ENCODE data around the gene TSPEAR. TPM values are rescaled to one million over a fixed set of nuclear protein-coding genes. Genes with fewer than 3 reads are reported as not detected.

Gene TSPEAR
- total RNA-seq, 4 donors from 2014 or later = under 0.01 to 0.23 TPM; not detected in 2

- intact Hi-C loops (cut with DNase I) = no loop called here
- Histone ChIP-seq H3K27me3 (peaks cover 0 to 62% (median 2%) of the 10 kb centered on the region in 4 donors), H3K27ac (replicated peaks in 1 of 4) (no peak within 1 kb of the TSS), H3K4me3 (no peak within 1 kb of the TSS), H3K36me3 (no peaks in the 10 kb centered on the region), H3K9me3 (peaks cover 0 to 18% (median 4%) of the 10 kb centered on the region in 4 donors), H3K4me1 (no peaks in the 10 kb centered on the region)
- TF ChIP-seq, protein P1, sequence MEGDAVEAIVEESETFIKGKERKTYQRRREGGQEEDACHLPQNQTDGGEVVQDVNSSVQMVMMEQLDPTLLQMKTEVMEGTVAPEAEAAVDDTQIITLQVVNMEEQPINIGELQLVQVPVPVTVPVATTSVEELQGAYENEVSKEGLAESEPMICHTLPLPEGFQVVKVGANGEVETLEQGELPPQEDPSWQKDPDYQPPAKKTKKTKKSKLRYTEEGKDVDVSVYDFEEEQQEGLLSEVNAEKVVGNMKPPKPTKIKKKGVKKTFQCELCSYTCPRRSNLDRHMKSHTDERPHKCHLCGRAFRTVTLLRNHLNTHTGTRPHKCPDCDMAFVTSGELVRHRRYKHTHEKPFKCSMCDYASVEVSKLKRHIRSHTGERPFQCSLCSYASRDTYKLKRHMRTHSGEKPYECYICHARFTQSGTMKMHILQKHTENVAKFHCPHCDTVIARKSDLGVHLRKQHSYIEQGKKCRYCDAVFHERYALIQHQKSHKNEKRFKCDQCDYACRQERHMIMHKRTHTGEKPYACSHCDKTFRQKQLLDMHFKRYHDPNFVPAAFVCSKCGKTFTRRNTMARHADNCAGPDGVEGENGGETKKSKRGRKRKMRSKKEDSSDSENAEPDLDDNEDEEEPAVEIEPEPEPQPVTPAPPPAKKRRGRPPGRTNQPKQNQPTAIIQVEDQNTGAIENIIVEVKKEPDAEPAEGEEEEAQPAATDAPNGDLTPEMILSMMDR (IDR thresholded peaks at IDR 0.05) = no peak
- TF ChIP-seq POLR2AphosphoS5 (IDR thresholded peaks at IDR 0.05) (no peak), EP300 (IDR thresholded peaks at IDR 0.05) (no peak), POLR2A (IDR thresholded peaks at IDR 0.05; ENCODE audit: low read depth) (no peak)
- peak; percentile 53 for DNase-seq (ENCODE audit: extremely low spot score)
- WGBS = 50% methylated on average over 8 of the region's 21 CpGs
These were observed 74.1 kb downstream of the TSPEAR start, which contains the start of gene KRTAP10-10 for GRCh38 chr21:44637018-44637850. Gene KRTAP10-10 (plus strand): TSS chr21:44637356. CDS start chr21:44637418, 62 bp downstream.

- TF ChIP-seq EP300 (IDR thresholded peaks at IDR 0.05) (no peak), POLR2AphosphoS5 (IDR thresholded peaks at IDR 0.05) (no peak), POLR2A (IDR thresholded peaks at IDR 0.05; ENCODE audit: low read depth) (no peak)
- TF ChIP-seq, protein P1 (IDR thresholded peaks at IDR 0.05) = no peak
- Histone ChIP-seq H3K27me3 (peaks cover 0 to 58% (median 2%) of the 10 kb centered on the region in 4 donors), H3K36me3 (no peaks in the 10 kb centered on the region), H3K4me3 (no peak overlapping the region), H3K27ac (replicated peaks in 1 of 4) (no peak overlapping the region), H3K9me3 (peaks cover 0 to 26% (median 12%) of the 10 kb centered on the region in 4 donors), H3K4me1 (no peaks in the 10 kb centered on the region)
- intact Hi-C loops (cut with DNase I) = no loop called here
- DNase-seq (ENCODE audit: extremely low spot score) = peak; percentile 79
- 87% methylated on average over 11 of the region's 15 CpGs for WGBS
These were observed 75.0 kb downstream of the TSPEAR start for GRCh38 chr21:44636209-44637017.

- TF ChIP-seq POLR2AphosphoS5 (IDR thresholded peaks at IDR 0.05) (no peak), POLR2A (IDR thresholded peaks at IDR 0.05; ENCODE audit: low read depth) (no peak), EP300 (IDR thresholded peaks at IDR 0.05) (no peak)
- TF ChIP-seq, protein P1 (IDR thresholded peaks at IDR 0.05) = no peak
- Histone ChIP-seq H3K4me3 (no peak overlapping the region), H3K36me3 (no peaks in the 10 kb centered on the region), H3K9me3 (peaks cover 0 to 29% (median 26%) of the 10 kb centered on the region in 4 donors), H3K4me1 (no peaks in the 10 kb centered on the region), H3K27ac (replicated peaks in 1 of 4) (no peak overlapping the region), H3K27me3 (peaks cover 0 to 38% (median 0%) of the 10 kb centered on the region in 4 donors)
- 89% methylated on average over 1 of the region's 1 CpG for WGBS
- intact Hi-C loops (cut with DNase I) = no loop called here
- no peak for DNase-seq (ENCODE audit: extremely low spot score)
These were observed 79.3 kb downstream of the TSPEAR start for GRCh38 chr21:44632067-44632466.

GRCh38 chr21:44630440-44630839 is 80.9 kb downstream of the TSPEAR start:
- Histone ChIP-seq H3K27me3 (peaks cover 0 to 43% (median 0%) of the 10 kb centered on the region in 4 donors), H3K4me3 (no peak overlapping the region), H3K9me3 (peaks cover 0 to 29% (median 26%) of the 10 kb centered on the region in 4 donors), H3K27ac (replicated peaks in 1 of 4) (no peak overlapping the region), H3K4me1 (peaks cover 0 to 5% (median 0%) of the 10 kb centered on the region in 4 donors), H3K36me3 (no peaks in the 10 kb centered on the region)
- intact Hi-C loops (cut with DNase I) = no loop called here
- no peak for TF ChIP-seq POLR2AphosphoS5 (IDR thresholded peaks at IDR 0.05)
- TF ChIP-seq POLR2A (IDR thresholded peaks at IDR 0.05; ENCODE audit: low read depth) = no peak
- no peak for TF ChIP-seq EP300 (IDR thresholded peaks at IDR 0.05)
- TF ChIP-seq, protein P1 (IDR thresholded peaks at IDR 0.05) = no peak
- peak; percentile 34 for DNase-seq (ENCODE audit: extremely low spot score)
- 91% methylated on average over 2 of the region's 2 CpGs for WGBS
